ENCODE measurements around the gene SMIM10L2A. TPM values are rescaled to one million over a fixed set of nuclear protein-coding genes. Genes with fewer than 3 reads are reported as not detected.
"Not testable (repeated sequence)": the region's sequence is repeated elsewhere in the genome, so short reads cannot be mapped to it uniquely, and the experiment has no call there.

The SMIM10L2A gene
- total RNA-seq, 6 donors from 2014 or later = 0.98 to 4.3 (median 2.0) TPM

DNA sequence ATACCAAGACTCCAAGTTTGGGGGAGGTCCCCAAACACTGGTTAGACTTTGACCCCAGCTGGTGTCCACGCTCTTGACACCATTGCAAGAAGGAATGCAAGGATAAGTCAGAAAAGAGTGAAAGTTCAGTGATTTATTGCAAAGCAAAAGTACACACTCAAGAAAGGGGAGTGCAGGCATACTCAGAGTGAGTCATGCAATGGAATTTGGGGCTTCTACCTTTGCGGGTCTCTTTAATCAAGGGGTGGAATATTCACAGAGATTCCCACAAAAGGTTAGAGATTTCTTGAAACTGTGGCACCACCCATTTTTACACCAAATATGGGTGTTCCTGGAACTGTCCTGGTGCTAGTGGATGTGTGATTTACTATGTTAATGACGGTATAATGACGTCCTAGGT, 5.2 kb upstream of the SMIM10L2A start:
- no peaks in the 10 kb centered on the region for H3K9me3 ChIP-seq
- TF ChIP-seq POLR2A (IDR thresholded peaks at IDR 0.05) = no peak
- TF ChIP-seq POLR2AphosphoS5 (IDR thresholded peaks at IDR 0.05) = no peak
- TF ChIP-seq, protein P1, sequence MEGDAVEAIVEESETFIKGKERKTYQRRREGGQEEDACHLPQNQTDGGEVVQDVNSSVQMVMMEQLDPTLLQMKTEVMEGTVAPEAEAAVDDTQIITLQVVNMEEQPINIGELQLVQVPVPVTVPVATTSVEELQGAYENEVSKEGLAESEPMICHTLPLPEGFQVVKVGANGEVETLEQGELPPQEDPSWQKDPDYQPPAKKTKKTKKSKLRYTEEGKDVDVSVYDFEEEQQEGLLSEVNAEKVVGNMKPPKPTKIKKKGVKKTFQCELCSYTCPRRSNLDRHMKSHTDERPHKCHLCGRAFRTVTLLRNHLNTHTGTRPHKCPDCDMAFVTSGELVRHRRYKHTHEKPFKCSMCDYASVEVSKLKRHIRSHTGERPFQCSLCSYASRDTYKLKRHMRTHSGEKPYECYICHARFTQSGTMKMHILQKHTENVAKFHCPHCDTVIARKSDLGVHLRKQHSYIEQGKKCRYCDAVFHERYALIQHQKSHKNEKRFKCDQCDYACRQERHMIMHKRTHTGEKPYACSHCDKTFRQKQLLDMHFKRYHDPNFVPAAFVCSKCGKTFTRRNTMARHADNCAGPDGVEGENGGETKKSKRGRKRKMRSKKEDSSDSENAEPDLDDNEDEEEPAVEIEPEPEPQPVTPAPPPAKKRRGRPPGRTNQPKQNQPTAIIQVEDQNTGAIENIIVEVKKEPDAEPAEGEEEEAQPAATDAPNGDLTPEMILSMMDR (IDR thresholded peaks at IDR 0.05) = no peak
- DNase-seq (no peak), ATAC-seq (ENCODE audit: low FRiP score in 2 of 2) (no peak)
- no peaks in the 10 kb centered on the region for H3K36me3 ChIP-seq
- no peak overlapping the region for H3K27ac ChIP-seq
- no peaks in the 10 kb centered on the region for H3K27me3 ChIP-seq
- no peak overlapping the region for H3K4me3 ChIP-seq
- no peaks in the 10 kb centered on the region for H3K4me1 ChIP-seq
- WGBS, 2 donors = 62 to 76% methylated on average over 4 of the region's 4 CpGs

DNA sequence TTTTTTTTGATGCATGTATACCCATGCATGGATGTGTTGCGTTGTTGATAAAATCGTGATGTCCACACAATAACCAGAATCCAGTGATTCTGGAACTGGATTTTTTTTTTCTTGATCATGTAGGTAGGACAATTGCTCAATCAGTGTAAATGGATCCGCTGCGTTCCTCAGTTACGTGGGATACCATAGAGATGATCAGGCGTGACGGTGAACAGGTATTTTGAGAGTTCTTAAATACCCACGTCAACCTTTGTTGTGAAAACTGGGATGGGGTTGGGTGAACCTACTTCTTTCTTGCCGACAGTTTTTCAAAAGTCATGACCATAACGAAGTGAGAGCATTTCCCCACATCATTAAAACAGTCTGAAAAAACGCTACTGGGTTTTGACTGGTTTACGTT, 913 bp upstream of the SMIM10L2A start:
- no peak for TF ChIP-seq POLR2A (IDR thresholded peaks at IDR 0.05)
- no peak for TF ChIP-seq POLR2AphosphoS5 (IDR thresholded peaks at IDR 0.05)
- TF ChIP-seq EP300 (IDR thresholded peaks at IDR 0.05) = no peak
- TF ChIP-seq, protein P1 (IDR thresholded peaks at IDR 0.05) = no peak
- Histone ChIP-seq H3K36me3 (no peaks in the 10 kb centered on the region), H3K4me3 (no peak overlapping the region), H3K9me3 (no peaks in the 10 kb centered on the region), H3K27me3 (no peaks in the 10 kb centered on the region), H3K27ac (no peak overlapping the region), H3K4me1 (peaks cover 0 to 2% (median 0%) of the 10 kb centered on the region in 4 donors)
- WGBS, 2 donors = 89 to 92% methylated on average over 12 of the region's 12 CpGs
- DNase-seq (no peak), ATAC-seq (ENCODE audit: low FRiP score in 2 of 2) (no peak)

DNA sequence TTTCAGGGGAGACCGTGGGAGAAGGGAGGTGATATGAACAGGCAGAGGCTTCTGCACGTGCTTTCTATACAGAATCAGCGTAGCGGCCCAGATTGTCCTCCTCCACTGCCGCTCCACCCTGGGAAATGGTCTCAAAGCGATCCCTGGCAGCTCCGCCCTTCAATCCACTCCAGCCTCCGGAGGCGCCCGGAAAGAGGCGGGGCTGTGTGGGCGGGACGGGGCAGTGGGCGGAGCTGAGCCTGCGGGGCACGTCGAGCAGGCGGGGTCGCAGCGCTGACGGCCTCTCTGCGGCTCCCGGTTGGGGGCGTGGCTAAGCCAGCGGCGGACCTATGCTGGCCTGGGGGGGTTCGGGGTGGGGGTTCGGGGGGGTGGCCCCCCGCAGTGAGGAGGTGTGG, 210 bp upstream of the SMIM10L2A start:
- DNase-seq (peak; percentile 86 to 97), ATAC-seq (ENCODE audit: low FRiP score in 2 of 2) (peak; percentile 89 to 97)
- Histone ChIP-seq H3K4me3 (peak overlapping the region in 3 of 4 donors; percentile 60 to 65 (median 62)), H3K4me1 (peaks cover 0 to 2% (median 0%) of the 10 kb centered on the region in 4 donors), H3K27ac (peak overlapping the region in 1 of 4 donors; percentile 69), H3K9me3 (no peaks in the 10 kb centered on the region), H3K36me3 (no peaks in the 10 kb centered on the region), H3K27me3 (no peaks in the 10 kb centered on the region)
- TF ChIP-seq POLR2AphosphoS5 (IDR thresholded peaks at IDR 0.05) = no peak
- TF ChIP-seq, protein P1 (IDR thresholded peaks at IDR 0.05) = no peak
- TF ChIP-seq POLR2A (IDR thresholded peaks at IDR 0.05) = no peak
- TF ChIP-seq EP300 (IDR thresholded peaks at IDR 0.05) = no peak
- 46% methylated on average over 24 of the region's 29 CpGs; no CpG with 5 or more reads in 1 of the 2 donors for WGBS, 2 donors

DNA sequence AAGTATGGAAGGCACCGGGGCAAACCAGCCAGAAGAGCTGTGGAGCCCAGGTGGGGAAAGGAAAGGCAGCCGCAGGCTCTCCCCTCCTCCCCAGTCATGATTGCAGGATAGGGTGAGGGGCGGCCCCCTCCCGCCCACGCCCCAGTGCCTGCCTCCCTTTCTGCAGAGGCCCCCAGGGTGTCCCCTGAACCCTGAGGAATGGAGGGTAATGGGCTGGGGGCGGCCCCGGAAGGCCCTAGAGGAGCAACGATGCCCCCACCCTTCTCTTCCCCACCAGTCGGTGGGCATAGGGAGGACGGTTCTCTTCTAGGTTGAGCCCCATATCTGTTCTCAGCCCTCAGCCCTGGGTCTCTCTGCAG, 1.0 kb downstream of the SMIM10L2A start:
- not testable (repeated sequence) for ATAC-seq (ENCODE audit: low FRiP score in 2 of 2); H3K36me3 ChIP-seq; H3K27ac ChIP-seq; H3K27me3 ChIP-seq; H3K4me1 ChIP-seq; DNase-seq; H3K9me3 ChIP-seq
- peak overlapping the region in 3 of 4 donors; percentile 60 to 65 (median 62) for H3K4me3 ChIP-seq
- WGBS, 2 donors = 77% methylated on average over 10 of the region's 10 CpGs; no CpG with 5 or more reads in 1 of the 2 donors

DNA sequence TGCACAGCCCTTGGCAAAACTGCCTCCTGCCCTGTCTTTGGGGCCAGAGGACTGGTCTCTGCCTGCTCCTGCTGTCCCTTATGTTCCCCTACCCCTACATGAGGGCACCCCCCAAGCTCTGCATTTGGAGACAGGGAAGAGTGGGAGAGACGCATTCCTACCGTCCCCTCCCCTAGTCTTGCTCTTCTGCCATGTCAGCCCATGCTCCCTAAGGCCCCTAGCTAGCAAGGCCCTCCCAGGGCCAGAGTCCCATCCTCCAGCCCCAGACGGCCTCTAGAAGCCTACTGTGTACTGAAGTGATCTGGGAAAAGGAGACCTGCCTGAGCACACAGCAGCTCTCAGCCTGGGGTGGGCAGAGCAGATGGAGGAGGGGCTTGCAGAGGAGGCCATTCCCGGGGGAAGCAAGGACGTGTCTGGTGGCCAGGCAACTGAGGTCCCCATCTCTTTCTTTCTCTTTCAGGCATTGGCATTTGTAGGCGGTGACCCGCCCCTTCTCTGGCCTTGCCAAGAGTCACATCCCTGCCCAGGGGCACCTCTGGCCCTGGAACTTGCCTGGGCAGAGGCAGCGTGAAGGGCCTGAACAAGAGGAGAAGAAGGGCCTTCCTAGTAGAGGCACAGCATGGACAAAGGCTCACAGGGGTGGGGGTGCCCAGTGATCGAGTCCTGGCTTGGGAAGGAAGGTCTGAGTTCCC, 1.6 kb downstream of the SMIM10L2A start:
- not testable (repeated sequence) for DNase-seq; H3K27me3 ChIP-seq; H3K9me3 ChIP-seq; H3K36me3 ChIP-seq; H3K27ac ChIP-seq; H3K4me3 ChIP-seq; ATAC-seq (ENCODE audit: low FRiP score in 2 of 2); H3K4me1 ChIP-seq
- 40 to 71% methylated on average over 1 to 9 of the region's 9 CpGs for WGBS, 2 donors

DNA sequence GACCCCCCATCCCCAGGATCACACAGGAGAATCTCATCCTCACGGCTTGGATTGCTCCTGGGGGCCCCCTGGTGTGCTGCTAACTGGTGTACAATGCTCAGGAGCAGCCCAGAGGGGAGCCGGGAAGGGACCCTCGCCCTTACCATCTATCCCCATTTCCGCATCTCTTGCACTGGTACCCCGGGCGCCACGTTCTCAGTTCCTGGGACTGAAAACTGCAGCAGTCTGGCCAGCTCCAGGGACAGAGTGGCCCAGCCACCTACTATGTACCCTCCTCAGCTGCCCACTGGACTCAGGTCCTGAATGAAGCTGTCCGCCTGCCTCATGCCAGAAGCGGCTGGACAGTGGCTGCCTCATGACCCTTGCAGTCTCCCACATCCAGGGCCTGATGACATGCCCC, 2.7 kb downstream of the SMIM10L2A start:
- Histone ChIP-seq H3K4me3 (no peak overlapping the region), H3K27ac (no peak overlapping the region), H3K27me3 (no peaks in the 10 kb centered on the region), H3K9me3 (no peaks in the 10 kb centered on the region), H3K4me1 (peaks cover 0 to 2% (median 0%) of the 10 kb centered on the region in 4 donors), H3K36me3 (no peaks in the 10 kb centered on the region)
- DNase-seq (no peak), ATAC-seq (ENCODE audit: low FRiP score in 2 of 2) (no peak)
- 82 to 100% methylated on average over 6 to 9 of the region's 9 CpGs for WGBS, 2 donors
- TF ChIP-seq EP300 (IDR thresholded peaks at IDR 0.05) (no peak), POLR2A (IDR thresholded peaks at IDR 0.05) (no peak), POLR2AphosphoS5 (IDR thresholded peaks at IDR 0.05) (no peak)
